ENCODE measurements around the gene SETD6.
A peak's percentile ranks its signal among the peaks of the same experiment; 100 is the strongest.
"Not testable (repeated sequence)": the region's sequence is repeated elsewhere in the genome, so short reads cannot be mapped to it uniquely, and the experiment has no call there.

Gene SETD6

DNA sequence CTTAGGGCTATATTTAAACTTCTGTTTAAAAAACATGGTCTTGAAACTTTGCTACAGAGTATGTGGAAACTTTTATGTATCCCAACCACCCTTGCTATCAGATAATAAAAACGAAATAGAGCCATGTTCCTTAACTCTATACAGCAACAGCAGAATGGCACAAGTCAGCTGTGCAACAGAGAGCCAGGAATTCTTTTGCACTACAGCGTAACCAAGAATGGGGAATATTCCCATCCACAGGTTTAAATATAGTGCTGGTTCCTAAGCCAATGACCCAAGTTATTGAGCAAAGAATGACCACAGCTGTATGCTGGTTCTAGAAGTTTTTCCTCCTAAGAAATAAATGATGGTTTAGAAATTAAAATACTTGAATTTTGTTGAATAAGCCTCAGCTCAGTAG lies 33.1 kb downstream of the SETD6 start:
- ChIA-PET CTCF (no interaction called here), POLR2A (ENCODE audit: low non-redundant PET) (no interaction called here)
- DNase-seq (ENCODE audit: low spot score) = no peak
- TF ChIP-seq, protein P1, sequence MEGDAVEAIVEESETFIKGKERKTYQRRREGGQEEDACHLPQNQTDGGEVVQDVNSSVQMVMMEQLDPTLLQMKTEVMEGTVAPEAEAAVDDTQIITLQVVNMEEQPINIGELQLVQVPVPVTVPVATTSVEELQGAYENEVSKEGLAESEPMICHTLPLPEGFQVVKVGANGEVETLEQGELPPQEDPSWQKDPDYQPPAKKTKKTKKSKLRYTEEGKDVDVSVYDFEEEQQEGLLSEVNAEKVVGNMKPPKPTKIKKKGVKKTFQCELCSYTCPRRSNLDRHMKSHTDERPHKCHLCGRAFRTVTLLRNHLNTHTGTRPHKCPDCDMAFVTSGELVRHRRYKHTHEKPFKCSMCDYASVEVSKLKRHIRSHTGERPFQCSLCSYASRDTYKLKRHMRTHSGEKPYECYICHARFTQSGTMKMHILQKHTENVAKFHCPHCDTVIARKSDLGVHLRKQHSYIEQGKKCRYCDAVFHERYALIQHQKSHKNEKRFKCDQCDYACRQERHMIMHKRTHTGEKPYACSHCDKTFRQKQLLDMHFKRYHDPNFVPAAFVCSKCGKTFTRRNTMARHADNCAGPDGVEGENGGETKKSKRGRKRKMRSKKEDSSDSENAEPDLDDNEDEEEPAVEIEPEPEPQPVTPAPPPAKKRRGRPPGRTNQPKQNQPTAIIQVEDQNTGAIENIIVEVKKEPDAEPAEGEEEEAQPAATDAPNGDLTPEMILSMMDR (conservative IDR thresholded peaks at IDR 0.05; ENCODE audit: low read depth) = no peak
- no peak overlapping the region for H3K27ac ChIP-seq

DNA sequence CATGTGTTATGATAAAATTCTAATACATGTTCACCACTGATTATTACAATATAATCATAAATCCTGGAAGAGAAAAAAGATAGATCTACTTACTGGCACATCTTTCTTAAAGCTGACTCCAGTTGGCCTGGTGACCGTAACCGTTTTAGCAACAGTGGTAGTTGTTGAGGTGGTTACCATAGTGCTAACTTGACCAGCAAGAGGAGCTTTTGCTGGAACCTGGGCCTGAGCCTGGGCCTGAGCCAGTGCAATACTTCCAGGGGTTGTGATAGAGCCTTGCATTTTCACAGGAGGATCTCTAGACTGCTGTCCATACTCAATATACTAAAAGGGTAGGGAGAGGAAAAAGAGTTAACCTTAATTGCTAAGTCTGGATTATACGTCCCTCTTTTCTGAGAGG lies 36.2 kb downstream of the SETD6 start:
- DNase-seq (ENCODE audit: low spot score) = no peak
- ChIA-PET POLR2A (ENCODE audit: low non-redundant PET) (no interaction called here), CTCF (interaction anchor here (0.6 kb wide), 1 partner anchor 208 kb away, joined by 3 read pairs; no protein-coding TSS in a partner anchor)
- TF ChIP-seq, protein P1 (conservative IDR thresholded peaks at IDR 0.05; ENCODE audit: low read depth) = no peak
- no peak overlapping the region for H3K27ac ChIP-seq

GRCh38 chr16:58556678-58557077 lies 41.4 kb downstream of the SETD6 start:
- POLR2A ChIA-PET (ENCODE audit: low non-redundant PET) = no interaction called here
- no peak for DNase-seq (ENCODE audit: low spot score)
- CTCF ChIA-PET = no interaction called here
- TF ChIP-seq, protein P1 (conservative IDR thresholded peaks at IDR 0.05; ENCODE audit: low read depth) = no peak
- H3K27ac ChIP-seq = no peak overlapping the region

GRCh38 chr16:58563235-58563634 lies 47.9 kb downstream of the SETD6 start:
- no peak overlapping the region for H3K27ac ChIP-seq
- TF ChIP-seq, protein P1 (conservative IDR thresholded peaks at IDR 0.05; ENCODE audit: low read depth) = no peak
- peak; percentile 53 for DNase-seq (ENCODE audit: low spot score)
- POLR2A ChIA-PET (ENCODE audit: low non-redundant PET) = no interaction called here
- CTCF ChIA-PET = interaction anchor here (0.6 kb wide), 1 partner anchor 90 kb away, joined by 5 read pairs; no protein-coding TSS in a partner anchor

- ChIA-PET POLR2A (ENCODE audit: low non-redundant PET) (no interaction called here), CTCF (interaction anchor here (1.4 kb wide), 1 partner anchor 26 kb away, joined by 3 read pairs; no protein-coding TSS in a partner anchor)
- no peak overlapping the region for H3K27ac ChIP-seq
- no peak for DNase-seq (ENCODE audit: low spot score)
- TF ChIP-seq, protein P1 (conservative IDR thresholded peaks at IDR 0.05; ENCODE audit: low read depth) = no peak
Measured at GRCh38 chr16:58563775-58564174, 48.5 kb downstream of the SETD6 start.

GRCh38 chr16:58565697-58566096 lies 50.4 kb downstream of the SETD6 start:
- CTCF ChIA-PET = not testable (repeated sequence)

More at GRCh38 chr16:58565697-58566096, 50.4 kb downstream of the SETD6 start:
- DNase-seq (ENCODE audit: low spot score); H3K27ac ChIP-seq; POLR2A ChIA-PET (ENCODE audit: low non-redundant PET): not testable (repeated sequence)

Data from RWPE1 (cell line).